Ishikawa (cell line): ENCODE data around the gene PPM1B.

Source experiments
- CEBPB ChIP-seq: IDR thresholded peaks from 2 replicates; pipeline ENCODE4 v1.6.1; 2012
- CREB1 ChIP-seq: IDR thresholded peaks from 2 replicates; pipeline ENCODE4 v1.6.1; 2012; ENCODE audit warnings: low read depth
- EGR1 ChIP-seq: IDR thresholded peaks from 2 replicates; pipeline ENCODE4 v1.6.1; 2012
- EP300 ChIP-seq: IDR thresholded peaks from 2 replicates; pipeline ENCODE4 v1.6.1; 2012; ENCODE audit warnings: borderline replicate concordance
- FOXM1 ChIP-seq: IDR thresholded peaks from 2 replicates; pipeline ENCODE4 v1.6.1; 2012; ENCODE audit warnings: low read depth, borderline replicate concordance
- NFIC ChIP-seq: IDR thresholded peaks from 2 replicates; pipeline ENCODE4 v1.6.1; 2012
- RAD21 ChIP-seq: IDR thresholded peaks from 2 replicates; pipeline ENCODE4 v1.6.1; 2012; ENCODE audit warnings: low read depth
- TAF1 ChIP-seq: IDR thresholded peaks from 2 replicates; pipeline ENCODE4 v1.6.1; 2012; ENCODE audit warnings: low read depth, mild to moderate bottlenecking
- TCF12 ChIP-seq: IDR thresholded peaks from 2 replicates; pipeline ENCODE4 v1.6.1; 2012; ENCODE audit warnings: low read depth
- TEAD4 ChIP-seq: IDR thresholded peaks from 2 replicates; pipeline ENCODE4 v1.6.1; 2012
- YY1 ChIP-seq: IDR thresholded peaks from 2 replicates; pipeline ENCODE4 v1.6.1; 2012; ENCODE audit warnings: low read depth
- ZBTB7A ChIP-seq: IDR thresholded peaks from 2 replicates; pipeline ENCODE4 v1.6.1; 2012; ENCODE audit warnings: low read depth
- TF ChIP-seq, protein P1 (sequence below): IDR thresholded peaks from 2 replicates; pipeline ENCODE4 v1.6.1; 2012
- TF ChIP-seq, protein P2 (sequence below): IDR thresholded peaks from 2 replicates; pipeline ENCODE4 v1.6.1; 2012
- TF ChIP-seq, protein P3 (sequence below): IDR thresholded peaks from 2 replicates; pipeline ENCODE4 v1.6.1; 2012; ENCODE audit warnings: low read depth, mild to moderate bottlenecking

PPM1B gene

DNA sequence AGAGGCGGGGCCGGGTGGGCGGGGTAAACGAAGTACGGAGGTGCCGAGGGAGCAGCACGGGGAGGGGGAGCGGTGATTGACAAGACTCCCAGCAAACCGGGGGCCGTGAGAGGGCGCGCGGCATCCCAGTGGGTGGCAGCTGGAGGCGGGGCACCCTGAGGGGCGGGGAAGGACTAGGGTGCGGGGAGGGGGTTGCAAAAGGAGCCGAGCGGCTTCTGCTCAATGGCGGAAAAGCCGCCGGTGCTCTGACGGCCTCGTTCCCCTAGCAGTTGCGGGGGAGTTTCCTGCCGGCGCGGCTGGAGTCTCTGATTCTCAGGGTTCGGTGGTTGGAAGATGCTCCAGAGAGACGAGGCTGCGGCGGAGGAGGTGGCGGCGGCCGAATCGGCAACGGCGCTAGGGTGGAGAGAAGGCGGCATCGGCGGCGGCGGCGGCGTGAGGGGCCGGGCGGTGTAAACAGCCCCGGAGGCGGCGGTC is at the start of gene PPM1B:
Gene PPM1B (plus strand): TSS at position 195 of the 474 bp plus-strand sequence. CDS start 32,325 bp downstream, outside the sequence.
- TF ChIP-seq CREB1 = 0 out of 2 replicates have a peak, but pooled peaks have one; percentile 4
- TF ChIP-seq FOXM1 = no peak
- TF ChIP-seq NFIC = no peak
- TF ChIP-seq, protein P1, sequence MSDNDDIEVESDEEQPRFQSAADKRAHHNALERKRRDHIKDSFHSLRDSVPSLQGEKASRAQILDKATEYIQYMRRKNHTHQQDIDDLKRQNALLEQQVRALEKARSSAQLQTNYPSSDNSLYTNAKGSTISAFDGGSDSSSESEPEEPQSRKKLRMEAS = no peak
- no peak for TF ChIP-seq TEAD4
- peak; percentile 86 for TF ChIP-seq TAF1
- TF ChIP-seq YY1 = peak; percentile 91
- no peak for TF ChIP-seq CEBPB
- TF ChIP-seq EGR1 = peak; percentile 14; the same call in 1 of the 2 replicates

DNA sequence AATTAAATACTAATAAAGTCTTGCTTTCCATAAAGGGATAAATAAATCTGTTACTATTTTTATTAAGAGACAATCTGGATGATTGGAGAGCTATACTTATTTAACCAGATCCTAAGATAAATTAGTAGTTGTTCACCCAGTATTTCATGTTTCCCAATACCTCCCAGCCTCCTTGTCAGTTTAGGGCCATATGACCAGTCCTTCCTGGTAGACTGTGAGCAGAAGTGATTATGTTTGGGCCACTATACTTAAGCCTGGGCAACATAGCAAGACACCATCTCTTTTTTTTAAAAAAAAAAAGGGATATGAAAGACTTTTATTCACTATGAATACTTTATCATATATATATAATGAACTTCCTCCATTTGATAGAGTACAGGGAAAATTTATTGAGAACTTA is 48.8 kb upstream of the PPM1B start:
- TF ChIP-seq RAD21 (no peak), EGR1 (no peak), TEAD4 (no peak), ZBTB7A (no peak), TCF12 (no peak), CREB1 (no peak), EP300 (no peak), CEBPB (no peak), TAF1 (no peak), YY1 (no peak), NFIC (no peak), FOXM1 (no peak)
- TF ChIP-seq, protein P2, sequence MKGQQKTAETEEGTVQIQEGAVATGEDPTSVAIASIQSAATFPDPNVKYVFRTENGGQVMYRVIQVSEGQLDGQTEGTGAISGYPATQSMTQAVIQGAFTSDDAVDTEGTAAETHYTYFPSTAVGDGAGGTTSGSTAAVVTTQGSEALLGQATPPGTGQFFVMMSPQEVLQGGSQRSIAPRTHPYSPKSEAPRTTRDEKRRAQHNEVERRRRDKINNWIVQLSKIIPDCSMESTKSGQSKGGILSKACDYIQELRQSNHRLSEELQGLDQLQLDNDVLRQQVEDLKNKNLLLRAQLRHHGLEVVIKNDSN = no peak
- TF ChIP-seq, protein P3, sequence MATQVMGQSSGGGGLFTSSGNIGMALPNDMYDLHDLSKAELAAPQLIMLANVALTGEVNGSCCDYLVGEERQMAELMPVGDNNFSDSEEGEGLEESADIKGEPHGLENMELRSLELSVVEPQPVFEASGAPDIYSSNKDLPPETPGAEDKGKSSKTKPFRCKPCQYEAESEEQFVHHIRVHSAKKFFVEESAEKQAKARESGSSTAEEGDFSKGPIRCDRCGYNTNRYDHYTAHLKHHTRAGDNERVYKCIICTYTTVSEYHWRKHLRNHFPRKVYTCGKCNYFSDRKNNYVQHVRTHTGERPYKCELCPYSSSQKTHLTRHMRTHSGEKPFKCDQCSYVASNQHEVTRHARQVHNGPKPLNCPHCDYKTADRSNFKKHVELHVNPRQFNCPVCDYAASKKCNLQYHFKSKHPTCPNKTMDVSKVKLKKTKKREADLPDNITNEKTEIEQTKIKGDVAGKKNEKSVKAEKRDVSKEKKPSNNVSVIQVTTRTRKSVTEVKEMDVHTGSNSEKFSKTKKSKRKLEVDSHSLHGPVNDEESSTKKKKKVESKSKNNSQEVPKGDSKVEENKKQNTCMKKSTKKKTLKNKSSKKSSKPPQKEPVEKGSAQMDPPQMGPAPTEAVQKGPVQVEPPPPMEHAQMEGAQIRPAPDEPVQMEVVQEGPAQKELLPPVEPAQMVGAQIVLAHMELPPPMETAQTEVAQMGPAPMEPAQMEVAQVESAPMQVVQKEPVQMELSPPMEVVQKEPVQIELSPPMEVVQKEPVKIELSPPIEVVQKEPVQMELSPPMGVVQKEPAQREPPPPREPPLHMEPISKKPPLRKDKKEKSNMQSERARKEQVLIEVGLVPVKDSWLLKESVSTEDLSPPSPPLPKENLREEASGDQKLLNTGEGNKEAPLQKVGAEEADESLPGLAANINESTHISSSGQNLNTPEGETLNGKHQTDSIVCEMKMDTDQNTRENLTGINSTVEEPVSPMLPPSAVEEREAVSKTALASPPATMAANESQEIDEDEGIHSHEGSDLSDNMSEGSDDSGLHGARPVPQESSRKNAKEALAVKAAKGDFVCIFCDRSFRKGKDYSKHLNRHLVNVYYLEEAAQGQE = no peak
- TF ChIP-seq, protein P1 = no peak

DNA sequence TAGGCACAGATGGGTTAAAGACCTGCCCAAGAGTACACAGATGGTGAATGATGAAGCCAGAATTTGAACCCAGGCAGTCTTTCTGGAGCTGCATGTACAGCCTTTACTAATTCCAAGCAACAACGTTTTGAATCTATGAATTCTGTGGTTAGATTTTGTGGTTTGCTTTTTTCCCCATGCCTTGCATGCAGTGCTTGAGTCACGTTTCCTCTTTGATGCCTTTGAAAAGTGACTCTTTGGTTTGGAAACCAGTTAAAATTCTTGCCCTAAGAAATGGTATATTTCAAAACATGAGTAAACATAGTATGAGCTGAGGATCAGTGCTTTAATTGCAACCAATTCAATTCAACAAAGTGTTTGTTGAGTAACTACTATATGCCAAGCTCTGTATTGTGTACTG is 48.2 kb upstream of the PPM1B start:
- TF ChIP-seq FOXM1 (no peak), TCF12 (no peak)

DNA sequence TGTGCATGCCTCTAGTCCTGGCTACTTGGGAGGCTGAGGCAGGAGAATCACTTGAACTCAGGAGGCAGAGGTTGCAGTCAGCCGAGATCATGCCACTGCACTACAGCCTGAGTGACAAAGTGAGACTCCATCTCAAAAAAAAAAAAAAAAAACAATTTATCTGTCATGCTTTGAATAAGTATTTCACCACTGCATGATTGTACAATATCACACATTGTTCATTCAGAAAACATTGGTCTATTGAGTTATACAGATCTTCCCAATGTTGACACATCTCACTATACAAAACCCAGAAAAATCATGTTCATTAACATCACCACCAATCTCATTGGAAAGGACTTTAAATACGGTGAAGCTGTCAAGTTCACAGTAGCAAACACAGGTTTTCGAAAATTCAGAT is 46.8 kb upstream of the PPM1B start:
- TF ChIP-seq, protein P3 = no peak
- TF ChIP-seq, protein P1 = no peak
- TF ChIP-seq NFIC = no peak
- TF ChIP-seq YY1 = no peak
- TF ChIP-seq TAF1 = no peak
- TF ChIP-seq EP300 = no peak
- no peak for TF ChIP-seq EGR1
- TF ChIP-seq TCF12 = no peak
- no peak for TF ChIP-seq TEAD4
- TF ChIP-seq CEBPB = no peak
- no peak for TF ChIP-seq CREB1
- TF ChIP-seq, protein P2 = no peak
- no peak for TF ChIP-seq FOXM1

DNA sequence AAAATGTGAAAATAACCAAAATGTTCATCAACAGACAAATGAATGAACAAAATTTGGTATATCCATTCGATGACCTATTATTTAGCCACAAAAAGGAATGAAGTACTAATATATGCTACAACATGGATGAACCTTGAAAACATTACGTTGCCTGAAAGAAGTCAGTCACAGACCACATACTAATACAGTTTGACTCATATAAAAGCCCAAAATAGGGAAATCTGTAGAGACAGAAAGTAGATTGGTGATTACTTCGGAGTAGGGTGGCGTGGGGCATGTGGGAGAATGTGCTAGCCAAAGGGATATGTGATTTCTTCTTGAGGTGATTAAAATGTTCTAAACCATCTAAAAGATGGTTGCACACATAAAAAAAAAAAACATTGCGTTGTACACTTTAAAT is 44.2 kb upstream of the PPM1B start:
- TF ChIP-seq CEBPB (no peak), RAD21 (no peak), TAF1 (no peak), YY1 (no peak), TEAD4 (no peak), EGR1 (no peak), EP300 (no peak), CREB1 (no peak), FOXM1 (no peak), NFIC (no peak), ZBTB7A (no peak), TCF12 (no peak)
- TF ChIP-seq, protein P2 = no peak
- TF ChIP-seq, protein P3 = no peak
- TF ChIP-seq, protein P1 = no peak
